B cell (primary cell): ENCODE results near the gene GBA3. TPM values are rescaled to one million over a fixed set of nuclear protein-coding genes. Genes with fewer than 3 reads are reported as not detected.

ENCODE experiments used
- ATAC-seq: fragments of 200-7000 bp; cut with Tn5 transposase; one replicate; pipeline ENCODE4 v1.10.0; 2021; ENCODE audit warnings: low read depth, mild to moderate bottlenecking, moderate number of reproducible peaks, moderate library complexity
- CTCF ChIA-PET: fragments of 350-600 bp; sonication (Branson Sonifier 250); formaldehyde crosslinking; loops from one replicate; lab custom pipeline; 2021; ENCODE audit warnings: antibody characterized with exemption, inconsistent platforms; lab: Charles Lee
- POLR2A ChIA-PET: fragments of 350-600 bp; sonication (Branson Sonifier 250); formaldehyde crosslinking; loops from one replicate; lab custom pipeline; 2021; ENCODE audit warnings: antibody characterized with exemption; lab: Charles Lee
- DNase-seq: peaks from one replicate; pipeline ENCODE4 v3.0.0; 2013
- H2AFZ ChIP-seq: 2 replicates; pipeline ENCODE4 v1.6.1; 2012; ENCODE audit warnings: mild to moderate bottlenecking, low read depth, low read length; ENCODE audit not compliant: insufficient read depth, poor library complexity, severe bottlenecking
- H3K27ac ChIP-seq, 2 donors: 1 replicate in 1 of 2; 2 replicates in 1 of 2; pipeline ENCODE4 v1.5.1; 2012 to 2013; ENCODE audit warnings: low read length in 2 of 2, mild to moderate bottlenecking in 2 of 2, moderate library complexity in 1 of 2
- H3K27me3 ChIP-seq, 4 experiments: fragments of 200-600 bp in 1 of 4; sonication (generic) in 1 of 4; replicated peaks in 1 of 4; 1 replicate in 2 of 4; 2 replicates in 2 of 4; pipeline versions ENCODE4 v1.6.1 to v1.7.0; 2013 to 2016; ENCODE audit warnings: low read length in 3 of 4, mild to moderate bottlenecking in 2 of 4, mixed read lengths in 1 of 4, moderate library complexity in 1 of 4; ENCODE audit not compliant: insufficient read depth in 4 of 4, control insufficient read depth in 3 of 4; ENCODE audit errors: control extremely low read depth in 1 of 4
- H3K36me3 ChIP-seq, 2 experiments: replicated peaks in 1 of 2; 1 replicate in 1 of 2; 2 replicates in 1 of 2; pipeline versions ENCODE4 v1.6.1 to v1.7.1; 2013; ENCODE audit warnings: low read length in 1 of 2; ENCODE audit not compliant: insufficient read depth in 2 of 2, control insufficient read depth in 1 of 2; ENCODE audit errors: control extremely low read depth in 1 of 2, extremely low read depth in 1 of 2
- H3K4me1 ChIP-seq, 2 donors: fragments of 200-600 bp in 1 of 2; sonication (generic) in 1 of 2; 1 replicate in 1 of 2; 2 replicates in 1 of 2; pipeline versions ENCODE4 v1.5.1 to v1.6.1; 2013 to 2017; ENCODE audit warnings: low read length in 2 of 2; ENCODE audit not compliant: control insufficient read depth in 2 of 2, insufficient read depth in 2 of 2
- H3K4me2 ChIP-seq: replicated peaks from 2 replicates; pipeline ENCODE3; 2012; ENCODE audit warnings: mild to moderate bottlenecking, low read depth, low read length; ENCODE audit not compliant: poor library complexity, severe bottlenecking
- H3K4me3 ChIP-seq, 5 experiments: fragments of 200-600 bp in 1 of 5; sonication (generic) in 1 of 5; 1 replicate in 3 of 5; 2 replicates in 2 of 5; pipeline versions ENCODE4 v1.5.1 to v1.7.0; 2011 to 2016; ENCODE audit warnings: low read length in 4 of 5, mild to moderate bottlenecking in 4 of 5, low read depth in 2 of 5, control low read depth in 1 of 5, moderate library complexity in 1 of 5; ENCODE audit not compliant: insufficient read depth in 1 of 5; ENCODE audit errors: control extremely low read depth in 1 of 5, extremely low read depth in 1 of 5
- H3K79me2 ChIP-seq: fragments of 200-600 bp; sonication (generic); one replicate; pipeline ENCODE4 v1.6.0; 2016; ENCODE audit warnings: low read length; ENCODE audit not compliant: control insufficient read depth, insufficient read depth
- H3K9ac ChIP-seq: fragments of 200-600 bp; sonication (generic); 2 replicates; pipeline ENCODE4 v1.6.1; 2017; ENCODE audit warnings: mild to moderate bottlenecking, low read length, moderate library complexity
- H3K9me3 ChIP-seq, 3 donors: one replicate each; pipeline versions ENCODE4 v1.6.1 to v1.7.1; 2013; ENCODE audit warnings: low read length in 2 of 3; ENCODE audit not compliant: control insufficient read depth in 2 of 3, insufficient read depth in 1 of 3; ENCODE audit errors: control extremely low read depth in 1 of 3
- H4K20me1 ChIP-seq: 2 replicates; pipeline ENCODE4 v1.6.0; 2012; ENCODE audit warnings: mild to moderate bottlenecking, low read length; ENCODE audit not compliant: insufficient read depth, control insufficient read depth, poor library complexity, severe bottlenecking
- H3K27ac Mint-ChIP-seq: one replicate; pipeline ENCODE4 v1.8.0; 2021; ENCODE audit warnings: mixed read lengths
- H3K27me3 Mint-ChIP-seq: one replicate; pipeline ENCODE4 v1.8.0; 2021; ENCODE audit warnings: mixed read lengths
- H3K4me1 Mint-ChIP-seq: one replicate; pipeline ENCODE4 v1.8.0; 2021; ENCODE audit warnings: mixed read lengths
- H3K4me3 Mint-ChIP-seq: one replicate; pipeline ENCODE4 v1.8.0; 2021; ENCODE audit warnings: mixed read lengths
- H3K9me3 Mint-ChIP-seq: one replicate; pipeline ENCODE4 v1.8.0; 2022; ENCODE audit warnings: mixed read lengths; ENCODE audit not compliant: insufficient read depth
- CTCF ChIP-seq: fragments of 200-600 bp; IDR thresholded peaks from one replicate; pipeline ENCODE4 v1.8.0; 2022; ENCODE audit warnings: antibody characterized with exemption, mild to moderate bottlenecking
- EZH2 ChIP-seq: IDR thresholded peaks from 2 replicates; pipeline ENCODE4 v1.6.1; 2012; ENCODE audit warnings: borderline replicate concordance, low read depth, mild to moderate bottlenecking, moderate library complexity, low read length; ENCODE audit not compliant: insufficient read depth, poor library complexity, severe bottlenecking
- WGBS: methylation state at CpG from one replicate; pipeline ENCODE4 v1.1.5; 2013; ENCODE audit warnings: missing lambda C conversion rate; ENCODE audit not compliant: insufficient coverage; 5-methylcytosine and 5-hydroxymethylcytosine counted together
- intact Hi-C: fragments of 100-400 bp; cut with micrococcal nuclease; formaldehyde crosslinking; loops from one replicate; pipeline ENCODE4 v1.10.0; 2022
- polyA plus RNA-seq: library from polyadenylated mRNA; depleted of rRNA; stranded (reverse); fragments of >200 nt; gene quantifications from 2 replicates; pipeline ENCODE4 v1.2.3, GENCODE V29; 2012
- total RNA-seq, 2 donors: library from RNA; stranded (reverse); fragments of 120-200 nt in 1 of 2; gene quantifications; 1 replicate in 1 of 2; 2 replicates in 1 of 2; pipeline versions ENCODE4 v1.2.3 to v1.2.4, GENCODE V29; 2013 to 2022

The GBA3 gene
- total and polyA plus RNA-seq, 2 donors (not counting 1 experiment from before 2014, with no cell fraction given): not detected

- ATAC-seq (no peak), DNase-seq (no peak)
- no peaks in the 10 kb centered on the region for H3K79me2 ChIP-seq
- H3K4me3 Mint-ChIP-seq: no peak overlapping the region
- H3K27ac ChIP-seq: no peak overlapping the region
- H3K9me3 Mint-ChIP-seq: no peaks in the 10 kb centered on the region
- no peak overlapping the region for H3K4me2 ChIP-seq
- WGBS: 19% methylated on average over 2 of the region's 4 CpGs
- no peak overlapping the region for H3K9ac ChIP-seq
- no peaks in the 10 kb centered on the region for H3K9me3 ChIP-seq
- no peaks in the 10 kb centered on the region for H3K27me3 Mint-ChIP-seq
- no peak overlapping the region for H2AFZ ChIP-seq
- no peaks in the 10 kb centered on the region for H3K36me3 ChIP-seq
- H4K20me1 ChIP-seq: no peaks in the 10 kb centered on the region
- H3K4me1 Mint-ChIP-seq: peaks cover 22% of the 10 kb centered on the region
- peaks cover 4 to 25% of the 10 kb centered on the region in 2 donors for H3K4me1 ChIP-seq
- ChIA-PET POLR2A (no interaction called here), CTCF (interaction anchor here (1.3 kb wide), 1 partner anchor 14 kb away, joined by 3 read pairs; no protein-coding TSS in a partner anchor)
- no peak overlapping the region for H3K4me3 ChIP-seq
- H3K27ac Mint-ChIP-seq: no peak overlapping the region
- no peaks in the 10 kb centered on the region for H3K27me3 ChIP-seq
- intact Hi-C loops: no loop called here
- TF ChIP-seq CTCF (no peak), EZH2 (no peak)
These were observed 19.8 kb upstream of the GBA3 start for GRCh38 chr4:22672944-22673343.

GRCh38 chr4:22674700-22675099, 18.0 kb upstream of the GBA3 start:
- Histone ChIP-seq H3K9me3 (no peaks in the 10 kb centered on the region), H3K36me3 (no peaks in the 10 kb centered on the region), H3K79me2 (no peaks in the 10 kb centered on the region), H3K9ac (no peak overlapping the region), H3K4me3 (no peak overlapping the region), H3K4me1 (peaks cover 0 to 22% of the 10 kb centered on the region in 2 donors), H3K27me3 (no peaks in the 10 kb centered on the region), H4K20me1 (no peaks in the 10 kb centered on the region), H3K27ac (no peak overlapping the region), H3K4me2 (no peak overlapping the region), H2AFZ (no peak overlapping the region)
- no peak overlapping the region for H3K4me3 Mint-ChIP-seq
- ATAC-seq: no peak
- H3K27me3 Mint-ChIP-seq: no peaks in the 10 kb centered on the region
- TF ChIP-seq EZH2 (no peak), CTCF (no peak)
- WGBS: no CpG with 5 or more reads among the region's 1 CpG
- ChIA-PET POLR2A (no interaction called here), CTCF (no interaction called here)
- no peaks in the 10 kb centered on the region for H3K9me3 Mint-ChIP-seq
- no peak for DNase-seq
- peaks cover 19% of the 10 kb centered on the region for H3K4me1 Mint-ChIP-seq
- intact Hi-C loops: no loop called here
- H3K27ac Mint-ChIP-seq: no peak overlapping the region
